ENCODE measurements around the gene AMDHD1.
"Not testable (repeated sequence)": the region's sequence is repeated elsewhere in the genome, so short reads cannot be mapped to it uniquely, and the experiment has no call there.

Gene AMDHD1

DNA sequence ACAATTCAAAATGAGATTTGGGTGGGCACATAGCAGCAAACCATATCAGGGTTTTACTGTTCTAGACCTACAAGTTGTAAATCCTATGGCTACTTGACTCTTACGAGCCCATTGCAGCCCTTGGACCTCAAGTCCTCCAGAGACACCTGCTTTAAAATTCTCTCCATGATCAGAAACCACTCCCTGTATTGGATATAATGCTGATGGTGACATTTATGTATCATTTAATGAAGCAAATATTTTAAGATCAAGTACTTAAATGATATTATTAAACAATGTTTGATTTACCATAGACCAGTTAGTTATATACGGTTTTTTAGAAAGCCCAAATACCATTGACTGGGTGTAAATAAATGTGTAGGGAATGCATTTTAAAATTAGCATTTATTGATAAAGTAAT is 24.2 kb downstream of the AMDHD1 start:
- 91% methylated on average over 1 of the region's 2 CpGs for WGBS
- Histone ChIP-seq H3K9me3 (ENCODE audit: insufficient read depth, low read depth, low read length) (no peaks in the 10 kb centered on the region), H3K9ac (ENCODE audit: low read depth, low read length) (no peak overlapping the region), H3K27ac (ENCODE audit: low read depth, low read length) (no peak overlapping the region), H3K4me3 (ENCODE audit: low read length) (no peak overlapping the region), H3K27me3 (ENCODE audit: insufficient read depth, low read length) (no peaks in the 10 kb centered on the region; the same call in 1 of the 2 replicates), H3K36me3 (ENCODE audit: insufficient read depth, low read length) (no peaks in the 10 kb centered on the region), H3K4me1 (ENCODE audit: insufficient read depth, low read length) (peaks cover 13% of the 10 kb centered on the region)

DNA sequence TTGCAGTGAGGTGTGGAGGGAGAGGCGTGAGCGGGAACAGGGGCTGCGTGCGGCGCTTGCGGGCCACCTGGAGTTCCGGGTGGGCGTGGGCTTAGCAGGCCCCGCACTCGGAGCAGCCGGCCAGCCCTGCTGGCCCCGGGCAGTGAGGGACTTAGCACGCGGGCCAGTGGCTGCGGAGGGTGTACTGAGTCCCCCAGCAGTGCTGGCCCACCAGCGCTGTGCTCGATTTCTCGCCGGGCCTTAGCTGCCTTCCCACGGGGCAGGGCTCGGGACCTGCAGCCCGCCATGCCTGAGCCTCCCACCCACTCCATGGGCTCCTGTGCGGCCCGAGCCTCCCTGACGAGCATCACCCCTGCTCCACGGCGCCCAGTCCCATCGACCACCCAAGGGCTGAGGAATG is 26.0 kb downstream of the AMDHD1 start:
- H3K4me3 ChIP-seq (ENCODE audit: low read length); H3K27me3 ChIP-seq (ENCODE audit: insufficient read depth, low read length); H3K9me3 ChIP-seq (ENCODE audit: insufficient read depth, low read depth, low read length); H3K9ac ChIP-seq (ENCODE audit: low read depth, low read length); H3K36me3 ChIP-seq (ENCODE audit: insufficient read depth, low read length); H3K27ac ChIP-seq (ENCODE audit: low read depth, low read length): not testable (repeated sequence)
- peaks cover 13% of the 10 kb centered on the region for H3K4me1 ChIP-seq (ENCODE audit: insufficient read depth, low read length)
- 95% methylated on average over 27 of the region's 28 CpGs for WGBS

DNA sequence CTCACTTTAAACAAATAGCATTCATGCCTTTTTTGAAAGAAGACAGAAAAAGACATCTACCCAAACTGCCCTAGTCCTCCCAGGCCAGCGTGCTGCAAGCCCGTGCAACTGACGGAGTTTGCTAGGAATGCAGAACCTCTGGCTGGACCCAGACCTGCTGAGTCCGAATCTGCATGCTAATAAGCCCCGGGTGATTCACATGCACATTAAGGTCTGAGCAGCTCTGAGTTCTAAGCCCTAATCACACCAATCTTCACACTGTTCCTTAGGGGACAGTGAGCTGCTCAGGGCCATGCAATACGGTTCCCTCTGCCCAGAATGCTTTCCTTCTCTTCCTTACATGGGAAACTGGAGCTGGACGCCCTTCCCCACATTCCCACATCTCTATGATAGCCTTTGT is 27.8 kb downstream of the AMDHD1 start:
- no peak overlapping the region for H3K4me3 ChIP-seq (ENCODE audit: low read length)
- no peaks in the 10 kb centered on the region for H3K9me3 ChIP-seq (ENCODE audit: insufficient read depth, low read depth, low read length)
- H3K9ac ChIP-seq (ENCODE audit: low read depth, low read length), result no peak overlapping the region
- peaks cover 13% of the 10 kb centered on the region for H3K4me1 ChIP-seq (ENCODE audit: insufficient read depth, low read length)
- H3K27ac ChIP-seq (ENCODE audit: low read depth, low read length), result peak overlapping the region; percentile 65; the same call in 1 of the 2 replicates
- 14% methylated on average over 7 of the region's 7 CpGs for WGBS
- H3K27me3 ChIP-seq (ENCODE audit: insufficient read depth, low read length), result no peaks in the 10 kb centered on the region
- H3K36me3 ChIP-seq (ENCODE audit: insufficient read depth, low read length), result no peaks in the 10 kb centered on the region

DNA sequence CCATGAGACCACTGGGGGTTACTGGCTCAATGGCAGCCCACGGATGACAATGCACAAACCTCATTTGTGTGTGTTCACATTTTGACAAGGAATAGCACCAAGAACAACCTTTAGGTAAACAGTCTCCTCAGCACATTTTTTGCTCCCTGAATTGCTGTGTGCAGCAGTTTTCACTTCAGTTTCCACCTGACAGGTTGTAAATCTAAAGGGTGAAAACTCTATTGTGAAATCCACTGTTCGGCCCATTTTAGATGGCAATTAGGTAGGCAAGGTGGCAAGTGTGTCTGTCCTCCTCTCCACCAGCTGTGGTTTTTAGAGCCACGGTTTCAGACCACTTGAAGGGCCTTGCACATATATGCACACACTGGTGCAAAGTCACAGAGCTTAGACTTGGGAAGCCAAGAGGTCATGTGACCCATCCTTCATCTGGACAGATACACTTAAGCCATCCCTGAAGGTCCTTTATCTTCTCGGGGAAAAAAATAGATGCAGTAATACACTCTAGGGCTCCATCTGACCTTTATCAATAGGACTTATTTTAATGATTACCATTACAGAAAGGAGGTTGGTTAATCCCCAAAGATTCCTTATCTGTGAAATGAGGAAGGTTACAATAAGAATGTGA is 29.8 kb downstream of the AMDHD1 start:
- Histone ChIP-seq H3K9me3 (ENCODE audit: insufficient read depth, low read depth, low read length) (no peaks in the 10 kb centered on the region), H3K27ac (ENCODE audit: low read depth, low read length) (no peak overlapping the region), H3K27me3 (ENCODE audit: insufficient read depth, low read length) (no peaks in the 10 kb centered on the region), H3K4me1 (ENCODE audit: insufficient read depth, low read length) (peaks cover 13% of the 10 kb centered on the region), H3K4me3 (ENCODE audit: low read length) (no peak overlapping the region), H3K9ac (ENCODE audit: low read depth, low read length) (no peak overlapping the region), H3K36me3 (ENCODE audit: insufficient read depth, low read length) (no peaks in the 10 kb centered on the region)
- WGBS, result 90% methylated on average over 4 of the region's 4 CpGs

DNA sequence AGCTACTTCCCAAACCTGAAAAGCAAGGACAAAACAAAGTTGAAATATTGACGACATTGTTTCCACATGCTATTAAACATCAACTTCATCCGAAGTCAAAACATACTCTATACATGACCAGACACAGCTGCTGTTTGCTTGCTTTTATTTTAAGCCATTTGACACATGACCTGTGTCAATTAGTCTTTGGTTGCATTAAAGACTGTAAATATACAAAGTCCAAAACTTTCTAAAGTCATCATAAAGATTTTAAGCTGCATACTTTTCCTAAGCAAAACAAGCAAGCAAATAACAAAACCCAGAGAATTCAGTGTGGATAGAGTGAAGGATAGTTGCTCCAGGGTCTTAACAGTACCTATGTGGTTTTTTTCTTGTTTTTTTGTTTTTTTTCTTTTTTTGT is 31.2 kb downstream of the AMDHD1 start:
- WGBS, result 91% methylated on average over 2 of the region's 2 CpGs
- no peak overlapping the region for H3K4me3 ChIP-seq (ENCODE audit: low read length)
- no peaks in the 10 kb centered on the region for H3K27me3 ChIP-seq (ENCODE audit: insufficient read depth, low read length)
- H3K4me1 ChIP-seq (ENCODE audit: insufficient read depth, low read length), result peaks cover 13% of the 10 kb centered on the region
- H3K9me3 ChIP-seq (ENCODE audit: insufficient read depth, low read depth, low read length), result no peaks in the 10 kb centered on the region
- H3K9ac ChIP-seq (ENCODE audit: low read depth, low read length), result no peak overlapping the region
- H3K27ac ChIP-seq (ENCODE audit: low read depth, low read length), result no peak overlapping the region
- no peaks in the 10 kb centered on the region for H3K36me3 ChIP-seq (ENCODE audit: insufficient read depth, low read length)

DNA sequence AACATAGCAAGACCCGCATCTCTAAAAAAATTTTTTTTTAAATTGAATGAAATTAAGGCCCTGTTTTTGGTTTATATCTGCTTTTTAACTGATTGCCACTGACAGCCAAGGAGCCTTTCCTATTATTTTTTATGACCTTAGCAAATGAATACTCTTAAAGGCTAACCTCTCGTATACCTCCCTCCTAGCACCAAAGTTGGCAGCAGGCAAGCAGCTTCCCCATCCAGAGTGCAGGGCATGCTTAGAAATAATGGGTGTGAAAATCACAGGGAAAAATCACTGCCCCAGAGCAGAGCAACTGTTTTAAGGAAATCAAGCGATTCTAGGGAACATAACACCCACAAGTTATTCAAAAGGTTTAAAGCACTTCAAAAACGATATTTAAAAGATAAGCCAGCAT is 32.4 kb downstream of the AMDHD1 start:
- Histone ChIP-seq H3K4me1 (ENCODE audit: insufficient read depth, low read length) (peaks cover 11% of the 10 kb centered on the region), H3K4me3 (ENCODE audit: low read length) (no peak overlapping the region), H3K9me3 (ENCODE audit: insufficient read depth, low read depth, low read length) (no peaks in the 10 kb centered on the region), H3K9ac (ENCODE audit: low read depth, low read length) (no peak overlapping the region), H3K27me3 (ENCODE audit: insufficient read depth, low read length) (no peaks in the 10 kb centered on the region), H3K27ac (ENCODE audit: low read depth, low read length) (no peak overlapping the region), H3K36me3 (ENCODE audit: insufficient read depth, low read length) (no peaks in the 10 kb centered on the region)
- WGBS, result 89% methylated on average over 4 of the region's 4 CpGs

DNA sequence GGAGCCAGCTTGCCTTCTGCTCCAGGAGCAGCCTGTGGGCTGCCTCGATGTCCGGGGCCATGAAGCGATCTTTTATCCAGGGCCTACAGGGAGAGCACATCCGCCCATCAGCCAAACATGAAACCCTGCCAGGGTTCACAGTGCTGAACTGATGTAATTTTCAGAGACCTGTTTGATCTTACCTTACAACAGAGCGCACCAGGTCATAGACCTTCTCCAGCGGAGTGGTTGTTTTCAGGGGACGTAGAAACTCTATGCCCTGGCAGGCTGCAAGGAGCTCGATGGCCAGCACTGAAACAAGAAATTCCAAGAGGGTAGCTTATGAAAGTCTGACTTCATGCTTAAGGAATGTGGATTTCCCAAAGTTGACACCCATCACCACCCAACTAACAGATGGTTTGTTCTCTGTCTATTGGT is 33.3 kb downstream of the AMDHD1 start:
- no peak overlapping the region for H3K27ac ChIP-seq (ENCODE audit: low read depth, low read length)
- H3K36me3 ChIP-seq (ENCODE audit: insufficient read depth, low read length), result no peaks in the 10 kb centered on the region
- WGBS, result 93% methylated on average over 8 of the region's 8 CpGs
- no peaks in the 10 kb centered on the region for H3K9me3 ChIP-seq (ENCODE audit: insufficient read depth, low read depth, low read length)
- H3K27me3 ChIP-seq (ENCODE audit: insufficient read depth, low read length), result no peaks in the 10 kb centered on the region
- H3K4me1 ChIP-seq (ENCODE audit: insufficient read depth, low read length), result peaks cover 3% of the 10 kb centered on the region; the same call in 1 of the 2 replicates
- H3K9ac ChIP-seq (ENCODE audit: low read depth, low read length), result no peak overlapping the region
- H3K4me3 ChIP-seq (ENCODE audit: low read length), result no peak overlapping the region

DNA sequence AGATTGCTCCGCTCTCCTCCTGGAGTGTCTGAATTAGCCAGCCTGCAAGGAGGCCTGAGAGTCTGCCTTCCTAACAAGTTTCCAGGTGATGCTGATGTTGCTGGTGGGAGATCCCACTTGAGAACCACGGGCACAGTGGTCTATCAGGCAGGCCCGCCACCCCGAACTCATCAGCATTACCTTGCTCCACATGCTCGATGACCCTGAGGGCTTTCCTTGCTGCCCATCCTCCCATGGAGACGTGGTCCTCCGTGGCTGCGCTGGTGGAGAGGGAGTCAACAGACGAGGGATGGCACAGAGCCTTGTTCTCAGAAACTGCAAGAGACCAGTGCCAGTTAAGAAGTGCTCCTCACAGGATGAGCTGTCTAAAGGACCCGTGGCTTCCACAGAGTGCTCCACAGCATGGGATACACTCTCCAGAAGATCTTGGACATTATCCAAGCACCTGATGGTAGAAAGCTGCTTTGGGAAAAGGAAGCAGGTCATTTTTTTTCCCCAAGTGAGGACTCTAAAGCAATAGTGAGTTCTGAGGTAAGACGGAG is 34.7 kb downstream of the AMDHD1 start:
- WGBS, result 92% methylated on average over 11 of the region's 11 CpGs
- Histone ChIP-seq H3K9ac (ENCODE audit: low read depth, low read length) (no peak overlapping the region), H3K9me3 (ENCODE audit: insufficient read depth, low read depth, low read length) (no peaks in the 10 kb centered on the region), H3K27ac (ENCODE audit: low read depth, low read length) (no peak overlapping the region), H3K36me3 (ENCODE audit: insufficient read depth, low read length) (no peaks in the 10 kb centered on the region), H3K4me3 (ENCODE audit: low read length) (no peak overlapping the region), H3K27me3 (ENCODE audit: insufficient read depth, low read length) (no peaks in the 10 kb centered on the region), H3K4me1 (ENCODE audit: insufficient read depth, low read length) (no peaks in the 10 kb centered on the region)

DNA sequence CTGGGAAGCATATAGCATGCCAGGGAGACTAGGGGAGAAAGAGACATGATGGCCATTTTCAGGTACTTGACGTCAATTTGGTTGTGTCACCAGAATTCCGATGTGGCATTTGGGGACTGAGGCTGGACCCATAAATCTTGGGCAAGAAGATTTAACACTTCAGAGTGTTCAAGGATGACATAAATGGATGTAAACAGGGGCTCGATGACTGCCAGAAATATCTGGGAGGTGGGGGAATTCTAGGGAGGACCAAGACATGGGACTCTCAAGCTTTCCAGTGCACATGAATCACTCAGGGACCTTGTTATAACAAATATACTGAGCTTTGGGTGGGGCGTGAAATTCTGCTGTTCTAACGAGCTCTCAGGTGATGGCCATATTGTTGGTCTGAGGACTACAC is 35.2 kb downstream of the AMDHD1 start:
- Histone ChIP-seq H3K36me3 (ENCODE audit: insufficient read depth, low read length) (no peaks in the 10 kb centered on the region), H3K4me1 (ENCODE audit: insufficient read depth, low read length) (no peaks in the 10 kb centered on the region), H3K27ac (ENCODE audit: low read depth, low read length) (no peak overlapping the region), H3K9ac (ENCODE audit: low read depth, low read length) (no peak overlapping the region), H3K4me3 (ENCODE audit: low read length) (no peak overlapping the region), H3K9me3 (ENCODE audit: insufficient read depth, low read depth, low read length) (no peaks in the 10 kb centered on the region), H3K27me3 (ENCODE audit: insufficient read depth, low read length) (no peaks in the 10 kb centered on the region)
- WGBS, result 93% methylated on average over 5 of the region's 5 CpGs

DNA sequence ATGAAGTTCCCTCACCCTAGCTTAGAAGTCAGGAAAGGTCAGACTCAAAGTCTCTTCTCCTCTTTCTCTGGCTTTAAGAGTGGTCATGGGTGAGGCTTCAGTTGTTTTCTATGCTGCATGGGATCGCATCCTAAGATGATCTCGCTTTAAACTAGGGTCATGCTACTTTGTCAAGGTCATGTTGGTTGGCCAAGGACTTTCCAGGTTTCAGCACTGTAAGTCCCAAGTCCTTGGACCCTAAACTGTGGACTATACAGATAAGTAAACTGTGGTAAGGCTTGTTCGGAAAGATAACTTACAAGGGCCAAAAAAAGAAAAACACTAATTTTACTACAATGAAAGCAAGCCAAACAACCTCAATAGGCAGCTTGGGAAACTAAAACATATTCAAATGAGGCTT is 35.6 kb downstream of the AMDHD1 start:
- no peak overlapping the region for H3K4me3 ChIP-seq (ENCODE audit: low read length)
- no peaks in the 10 kb centered on the region for H3K4me1 ChIP-seq (ENCODE audit: insufficient read depth, low read length)
- no peak overlapping the region for H3K9ac ChIP-seq (ENCODE audit: low read depth, low read length)
- H3K9me3 ChIP-seq (ENCODE audit: insufficient read depth, low read depth, low read length), result no peaks in the 10 kb centered on the region
- no peaks in the 10 kb centered on the region for H3K27me3 ChIP-seq (ENCODE audit: insufficient read depth, low read length)
- 95% methylated on average over 3 of the region's 3 CpGs for WGBS
- H3K27ac ChIP-seq (ENCODE audit: low read depth, low read length), result no peak overlapping the region
- no peaks in the 10 kb centered on the region for H3K36me3 ChIP-seq (ENCODE audit: insufficient read depth, low read length)

DNA sequence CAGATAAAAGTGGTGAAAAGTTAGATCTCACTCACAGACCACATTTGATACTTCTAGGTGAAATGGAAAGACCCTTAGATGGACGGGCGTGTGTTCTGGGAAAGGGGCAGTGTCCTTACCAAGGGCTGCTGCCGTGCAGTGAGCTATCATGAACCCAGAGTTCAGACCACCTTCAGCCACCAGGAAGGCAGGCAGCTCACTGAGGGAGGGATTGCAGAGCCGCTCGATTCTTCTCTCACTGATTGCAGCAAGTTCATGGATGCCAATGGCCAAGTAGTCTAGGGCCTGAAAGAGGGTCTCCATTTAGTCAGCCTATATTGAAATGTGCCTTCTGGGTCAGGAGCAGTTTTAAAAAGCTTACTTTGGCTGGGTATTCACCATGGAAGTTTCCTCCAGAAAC is 37.3 kb downstream of the AMDHD1 start:
- Histone ChIP-seq H3K9me3 (ENCODE audit: insufficient read depth, low read depth, low read length) (no peaks in the 10 kb centered on the region), H3K4me3 (ENCODE audit: low read length) (no peak overlapping the region), H3K9ac (ENCODE audit: low read depth, low read length) (no peak overlapping the region), H3K27me3 (ENCODE audit: insufficient read depth, low read length) (no peaks in the 10 kb centered on the region), H3K27ac (ENCODE audit: low read depth, low read length) (no peak overlapping the region), H3K4me1 (ENCODE audit: insufficient read depth, low read length) (no peaks in the 10 kb centered on the region), H3K36me3 (ENCODE audit: insufficient read depth, low read length) (no peaks in the 10 kb centered on the region)
- WGBS, result 92% methylated on average over 5 of the region's 5 CpGs

DNA sequence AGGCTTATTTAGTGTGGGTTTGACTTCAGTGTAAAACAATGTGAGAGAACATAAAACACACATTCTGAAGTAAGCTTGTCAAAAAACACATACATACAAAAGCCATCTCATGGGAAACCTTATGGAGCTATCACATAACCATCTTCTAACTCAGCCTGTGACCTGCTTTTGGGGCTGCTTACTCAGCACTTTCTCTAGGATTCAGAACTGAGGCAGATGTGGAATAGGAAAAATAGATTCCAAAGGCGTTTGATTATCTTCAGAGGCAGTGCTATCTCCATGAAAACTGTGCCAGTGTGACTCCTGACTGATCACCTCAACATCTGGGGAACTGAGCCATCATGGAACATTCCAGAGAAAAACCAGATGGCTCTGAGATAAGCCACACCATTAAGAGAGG is 39.5 kb downstream of the AMDHD1 start:
- no peak overlapping the region for H3K9ac ChIP-seq (ENCODE audit: low read depth, low read length)
- H3K9me3 ChIP-seq (ENCODE audit: insufficient read depth, low read depth, low read length), result no peaks in the 10 kb centered on the region
- H3K27me3 ChIP-seq (ENCODE audit: insufficient read depth, low read length), result no peaks in the 10 kb centered on the region
- no peaks in the 10 kb centered on the region for H3K36me3 ChIP-seq (ENCODE audit: insufficient read depth, low read length)
- 76% methylated on average over 1 of the region's 1 CpG for WGBS
- no peak overlapping the region for H3K27ac ChIP-seq (ENCODE audit: low read depth, low read length)
- peaks cover 15% of the 10 kb centered on the region for H3K4me1 ChIP-seq (ENCODE audit: insufficient read depth, low read length)
- no peak overlapping the region for H3K4me3 ChIP-seq (ENCODE audit: low read length)

Measured in HUES64 (cell line).